HFFc6 (cell line): ENCODE results near the gene GGT7. TPM values are rescaled to one million over a fixed set of nuclear protein-coding genes. Genes with fewer than 3 reads are reported as not detected.
"Not testable (repeated sequence)": the region's sequence is repeated elsewhere in the genome, so short reads cannot be mapped to it uniquely, and the experiment has no call there.

Experiments used
- DNase-seq: peaks from one replicate; pipeline ENCODE4 v3.0.0-alpha.2; 2018
- H3K27ac Mint-ChIP-seq: 2 replicates; pipeline ENCODE4 v1.8.0; 2020; ENCODE audit warnings: mild to moderate bottlenecking, mixed read lengths
- H3K27me3 Mint-ChIP-seq: 2 replicates; pipeline ENCODE4 v1.8.0; 2021; ENCODE audit warnings: mild to moderate bottlenecking, moderate library complexity, mixed read lengths; ENCODE audit not compliant: insufficient read depth
- H3K36me3 Mint-ChIP-seq: 2 replicates; pipeline ENCODE4 v1.8.0; 2021; ENCODE audit warnings: low read depth, mixed read lengths
- H3K4me1 Mint-ChIP-seq: 2 replicates; pipeline ENCODE4 v1.8.0; 2020; ENCODE audit warnings: low read depth, mixed read lengths
- H3K4me3 Mint-ChIP-seq: 2 replicates; pipeline ENCODE4 v1.8.0; 2020; ENCODE audit warnings: mild to moderate bottlenecking, moderate library complexity, mixed read lengths
- H3K9me3 Mint-ChIP-seq: 2 replicates; pipeline ENCODE4 v1.8.0; 2020; ENCODE audit warnings: mild to moderate bottlenecking, mixed read lengths
- total RNA-seq, 6 experiments: library from RNA; stranded (reverse); fragmentation: NEBNext Ultra II Directional; extraction: Animal tissue kit (Norgen Biotek cat#: 25700); gene quantifications; 2 replicates in 1 of 6; 3 replicates in 5 of 6; pipeline ENCODE4 v1.2.3, GENCODE V29; 2021
- TF ChIP-seq, protein P1 (sequence below): fragments of 200-600 bp; sonication (generic); IDR thresholded peaks from 2 replicates; pipeline ENCODE4 v1.5.0; 2021; ENCODE audit warnings: antibody characterized with exemption, mild to moderate bottlenecking

Gene GGT7
- total RNA-seq, 6 experiments from 2014 or later, result 13.3 to 17.3 (median 16.1) TPM

- Mint-ChIP-seq H3K27ac (no peak overlapping the region), H3K9me3 (no peaks in the 10 kb centered on the region), H3K4me3 (no peak overlapping the region), H3K36me3 (peaks cover 9% of the 10 kb centered on the region), H3K4me1 (no peaks in the 10 kb centered on the region), H3K27me3 (peaks cover 1% of the 10 kb centered on the region; the same call in 1 of the 2 replicates)
- no peak for DNase-seq
- TF ChIP-seq, protein P1, sequence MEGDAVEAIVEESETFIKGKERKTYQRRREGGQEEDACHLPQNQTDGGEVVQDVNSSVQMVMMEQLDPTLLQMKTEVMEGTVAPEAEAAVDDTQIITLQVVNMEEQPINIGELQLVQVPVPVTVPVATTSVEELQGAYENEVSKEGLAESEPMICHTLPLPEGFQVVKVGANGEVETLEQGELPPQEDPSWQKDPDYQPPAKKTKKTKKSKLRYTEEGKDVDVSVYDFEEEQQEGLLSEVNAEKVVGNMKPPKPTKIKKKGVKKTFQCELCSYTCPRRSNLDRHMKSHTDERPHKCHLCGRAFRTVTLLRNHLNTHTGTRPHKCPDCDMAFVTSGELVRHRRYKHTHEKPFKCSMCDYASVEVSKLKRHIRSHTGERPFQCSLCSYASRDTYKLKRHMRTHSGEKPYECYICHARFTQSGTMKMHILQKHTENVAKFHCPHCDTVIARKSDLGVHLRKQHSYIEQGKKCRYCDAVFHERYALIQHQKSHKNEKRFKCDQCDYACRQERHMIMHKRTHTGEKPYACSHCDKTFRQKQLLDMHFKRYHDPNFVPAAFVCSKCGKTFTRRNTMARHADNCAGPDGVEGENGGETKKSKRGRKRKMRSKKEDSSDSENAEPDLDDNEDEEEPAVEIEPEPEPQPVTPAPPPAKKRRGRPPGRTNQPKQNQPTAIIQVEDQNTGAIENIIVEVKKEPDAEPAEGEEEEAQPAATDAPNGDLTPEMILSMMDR, result no peak
Observed at GRCh38 chr20:34915131-34915530, 42.5 kb upstream of the GGT7 start.

DNA sequence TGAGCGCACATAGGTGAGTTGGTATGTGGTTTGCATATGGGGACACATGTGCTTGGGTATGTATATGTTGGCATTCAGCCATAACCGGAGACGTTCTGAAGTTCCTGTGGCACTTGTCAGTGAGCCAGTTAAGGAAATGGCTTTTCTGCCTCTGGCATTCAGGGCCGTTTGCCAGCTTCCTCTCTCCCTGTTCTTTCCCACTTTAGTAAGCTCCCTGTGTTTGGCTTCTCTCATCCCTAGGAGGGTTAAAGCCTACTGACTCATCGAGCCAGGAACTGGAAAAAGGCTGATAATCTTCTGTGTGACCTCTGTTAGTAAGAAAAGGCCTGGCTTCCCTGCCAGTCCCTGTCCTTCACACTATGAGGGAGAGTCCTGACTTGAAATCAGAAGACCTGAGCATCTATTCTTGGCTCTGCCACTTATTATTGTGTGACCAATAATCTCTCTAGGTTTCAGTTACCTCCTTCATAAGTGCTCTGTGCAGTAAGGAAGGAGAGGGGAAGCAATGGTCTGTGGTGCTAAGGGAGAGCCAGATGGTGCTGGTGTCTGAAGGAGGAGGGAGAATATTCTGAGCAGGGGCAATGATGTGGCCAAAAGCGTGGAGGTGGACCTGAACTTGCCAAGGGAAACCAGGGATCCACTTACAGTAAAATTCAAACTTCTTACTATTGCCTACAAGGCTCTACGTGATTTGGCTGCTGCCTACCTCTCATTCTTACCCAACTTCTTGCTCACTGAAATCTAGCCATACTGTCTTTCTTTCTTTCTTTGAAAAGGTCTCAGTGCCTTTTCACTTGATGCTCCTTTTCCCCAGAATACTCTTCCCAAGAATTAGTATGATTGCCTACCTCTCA is 35.2 kb upstream of the GGT7 start:
- TF ChIP-seq, protein P1, result no peak
- H3K27me3 Mint-ChIP-seq, result no peaks in the 10 kb centered on the region
- DNase-seq, result peak; percentile 91
- H3K4me3 Mint-ChIP-seq, result peak overlapping the region; percentile 53
- H3K4me1 Mint-ChIP-seq, result peaks cover 24% of the 10 kb centered on the region
- peak overlapping the region; percentile 88 for H3K27ac Mint-ChIP-seq
- H3K36me3 Mint-ChIP-seq, result peaks cover 5% of the 10 kb centered on the region; the same call in 1 of the 2 replicates
- H3K9me3 Mint-ChIP-seq, result no peaks in the 10 kb centered on the region

- H3K27ac Mint-ChIP-seq, result no peak overlapping the region
- peaks cover 43% of the 10 kb centered on the region for H3K4me1 Mint-ChIP-seq
- H3K9me3 Mint-ChIP-seq, result no peaks in the 10 kb centered on the region
- no peaks in the 10 kb centered on the region for H3K27me3 Mint-ChIP-seq
- DNase-seq, result no peak
- H3K4me3 Mint-ChIP-seq, result no peak overlapping the region
- peaks cover 16% of the 10 kb centered on the region for H3K36me3 Mint-ChIP-seq
- TF ChIP-seq, protein P1, result no peak
Observed at GRCh38 chr20:34904202-34904621, 31.6 kb upstream of the GGT7 start.

GRCh38 chr20:34898731-34899130 is 26.1 kb upstream of the GGT7 start:
- Mint-ChIP-seq H3K36me3 (peaks cover 24% of the 10 kb centered on the region), H3K4me1 (peaks cover 35% of the 10 kb centered on the region)
- not testable (repeated sequence) for H3K27ac Mint-ChIP-seq, H3K27me3 Mint-ChIP-seq, H3K4me3 Mint-ChIP-seq, DNase-seq, H3K9me3 Mint-ChIP-seq

DNA sequence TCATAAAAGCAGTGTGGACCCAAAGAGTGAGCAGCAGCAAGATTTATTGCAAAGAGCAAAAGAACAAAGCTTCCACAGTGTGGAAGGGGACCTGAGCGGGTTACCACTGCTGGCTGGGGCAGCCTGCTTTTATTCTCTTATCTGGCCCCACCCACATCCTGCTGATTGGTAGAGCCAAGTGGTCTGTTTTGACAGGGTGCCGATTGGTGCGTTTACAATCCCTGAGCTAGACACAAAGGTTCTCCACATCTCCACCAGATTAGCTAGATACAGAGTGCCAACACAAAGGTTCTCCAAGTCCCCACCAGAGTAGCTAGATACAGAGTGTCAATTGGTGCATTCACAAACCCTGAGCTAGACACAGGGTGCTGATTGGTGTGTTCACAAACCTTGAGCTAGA is 25.5 kb upstream of the GGT7 start:
- not testable (repeated sequence) for H3K4me3 Mint-ChIP-seq, H3K27ac Mint-ChIP-seq, H3K9me3 Mint-ChIP-seq

DNA sequence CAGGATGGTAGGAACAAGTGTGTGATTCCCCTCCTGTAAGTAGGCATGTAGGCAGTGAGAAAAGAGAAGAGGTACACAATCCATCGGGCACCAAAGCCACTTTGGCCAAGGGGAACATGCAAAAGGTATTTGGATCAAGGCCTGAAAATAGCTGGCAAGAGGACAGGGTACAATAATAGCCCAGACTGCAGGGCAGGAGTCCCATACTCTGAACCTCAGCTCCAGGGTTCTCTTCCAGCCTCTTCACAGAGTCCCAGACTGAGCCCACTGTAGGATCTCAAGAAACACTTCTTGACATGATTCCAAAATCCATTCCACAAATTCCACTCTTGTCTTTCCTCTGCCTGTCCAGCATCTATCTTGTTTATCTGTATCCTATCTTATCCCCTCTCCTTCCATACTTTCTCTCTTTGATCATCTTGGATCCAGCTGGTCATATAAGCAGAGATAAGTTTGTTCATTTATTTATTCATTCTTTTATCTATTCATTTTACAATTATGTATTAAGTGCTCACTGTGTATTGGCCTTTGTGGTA is 23.5 kb upstream of the GGT7 start:
- TF ChIP-seq, protein P1, result no peak
- Mint-ChIP-seq H3K27me3 (no peaks in the 10 kb centered on the region), H3K27ac (no peak overlapping the region), H3K4me3 (no peak overlapping the region), H3K36me3 (peaks cover 15% of the 10 kb centered on the region), H3K9me3 (no peaks in the 10 kb centered on the region), H3K4me1 (peaks cover 43% of the 10 kb centered on the region)
- peak; percentile 12 for DNase-seq

More for the DNA sequence above, 25.5 kb upstream of the GGT7 start:
- peaks cover 35% of the 10 kb centered on the region for H3K4me1 Mint-ChIP-seq
- H3K36me3 Mint-ChIP-seq, result peaks cover 19% of the 10 kb centered on the region
- H3K27me3 Mint-ChIP-seq, DNase-seq: not testable (repeated sequence)
